Right atrium auricular region (tissue), 2 donors: ENCODE results near the gene SPON1. TPM values are rescaled to one million over a fixed set of nuclear protein-coding genes. Genes with fewer than 3 reads are reported as not detected.

Experiments used
- DNase-seq: peaks from one replicate; pipeline ENCODE4 v3.0.0-alpha.2; 2019; ENCODE audit warnings: low spot score
- H3K27ac ChIP-seq, 2 donors: fragments of 200-600 bp; sonication (generic); 1 replicate in 1 of 2; 2 replicates in 1 of 2; pipeline ENCODE4 v1.5.1; 2016 to 2019
- H3K27me3 ChIP-seq, 2 donors: fragments of 200-600 bp; sonication (generic); one replicate each; pipeline versions ENCODE4 v1.5.1 to v1.6.0; 2017 to 2019
- H3K36me3 ChIP-seq: fragments of 200-600 bp; sonication (generic); one replicate; pipeline ENCODE4 v1.5.1; 2016
- H3K4me1 ChIP-seq, 2 donors: fragments of 200-600 bp; sonication (generic); one replicate each; pipeline versions ENCODE4 v1.5.1 to v1.6.0; 2017 to 2019
- H3K4me3 ChIP-seq, 2 donors: fragments of 200-600 bp; sonication (generic); 1 replicate in 1 of 2; 2 replicates in 1 of 2; pipeline ENCODE4 v1.5.1; 2017 to 2019; ENCODE audit warnings: mild to moderate bottlenecking in 1 of 2, moderate library complexity in 1 of 2
- H3K9me3 ChIP-seq, 2 donors: fragments of 200-600 bp; sonication (generic); one replicate each; pipeline ENCODE4 v1.5.1; 2019
- total RNA-seq, 2 donors: library from RNA; depleted of rRNA; stranded (reverse); fragments of >200 nt; gene quantifications; one replicate each; pipeline ENCODE4 v1.1.0, GENCODE V29; 2016
- TF ChIP-seq, protein P1 (sequence below), 2 donors: fragments of 200-600 bp; sonication (generic); IDR thresholded peaks; one replicate each; pipeline ENCODE4 v1.5.1; 2019; ENCODE audit warnings: antibody characterized with exemption in 2 of 2

The SPON1 gene
- total RNA-seq, 2 donors from 2014 or later, result 22.8 to 27.0 TPM

DNA sequence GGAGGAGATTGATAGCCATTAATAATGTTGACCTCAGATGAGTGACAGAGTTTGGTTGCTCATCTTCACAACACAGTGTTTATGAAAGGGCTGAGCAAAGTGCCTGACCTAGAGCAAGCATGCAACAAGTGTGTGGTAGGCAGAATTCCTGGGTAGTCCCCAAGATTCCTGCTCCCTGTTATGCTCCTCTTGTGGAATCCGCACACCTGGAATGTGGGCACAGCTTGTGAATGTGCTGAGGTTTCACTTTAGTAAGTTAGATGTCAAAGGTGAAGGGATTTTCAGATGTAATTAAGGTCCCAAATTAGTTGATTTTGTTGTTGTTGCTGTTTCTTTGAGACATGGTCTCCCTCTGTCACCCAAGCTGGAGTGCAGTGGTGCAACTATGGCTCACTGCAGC is 20.7 kb upstream of the SPON1 start:
- no peak for DNase-seq

DNA sequence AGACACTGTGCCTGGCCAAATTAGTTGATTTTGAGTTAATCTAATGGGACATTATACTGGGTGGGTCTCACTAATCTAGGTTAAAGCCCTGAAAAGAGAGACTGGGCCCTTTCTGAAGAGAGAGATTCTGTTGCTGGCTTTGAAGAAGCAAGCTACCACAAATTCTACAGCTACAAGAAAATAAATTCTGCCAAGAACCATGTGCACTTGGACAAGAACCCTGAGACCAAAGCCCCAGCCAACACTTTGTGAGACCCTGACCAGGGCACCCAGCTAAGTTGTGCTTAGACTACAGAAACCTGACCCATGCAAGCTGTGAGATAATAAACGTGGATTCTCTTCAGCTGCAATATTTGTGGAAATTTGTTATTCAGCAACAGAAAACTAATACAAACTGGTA is 20.1 kb upstream of the SPON1 start:
- no peak for DNase-seq
- TF ChIP-seq, protein P1, sequence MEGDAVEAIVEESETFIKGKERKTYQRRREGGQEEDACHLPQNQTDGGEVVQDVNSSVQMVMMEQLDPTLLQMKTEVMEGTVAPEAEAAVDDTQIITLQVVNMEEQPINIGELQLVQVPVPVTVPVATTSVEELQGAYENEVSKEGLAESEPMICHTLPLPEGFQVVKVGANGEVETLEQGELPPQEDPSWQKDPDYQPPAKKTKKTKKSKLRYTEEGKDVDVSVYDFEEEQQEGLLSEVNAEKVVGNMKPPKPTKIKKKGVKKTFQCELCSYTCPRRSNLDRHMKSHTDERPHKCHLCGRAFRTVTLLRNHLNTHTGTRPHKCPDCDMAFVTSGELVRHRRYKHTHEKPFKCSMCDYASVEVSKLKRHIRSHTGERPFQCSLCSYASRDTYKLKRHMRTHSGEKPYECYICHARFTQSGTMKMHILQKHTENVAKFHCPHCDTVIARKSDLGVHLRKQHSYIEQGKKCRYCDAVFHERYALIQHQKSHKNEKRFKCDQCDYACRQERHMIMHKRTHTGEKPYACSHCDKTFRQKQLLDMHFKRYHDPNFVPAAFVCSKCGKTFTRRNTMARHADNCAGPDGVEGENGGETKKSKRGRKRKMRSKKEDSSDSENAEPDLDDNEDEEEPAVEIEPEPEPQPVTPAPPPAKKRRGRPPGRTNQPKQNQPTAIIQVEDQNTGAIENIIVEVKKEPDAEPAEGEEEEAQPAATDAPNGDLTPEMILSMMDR (IDR thresholded peaks at IDR 0.05), result no peak
- no peaks in the 10 kb centered on the region for H3K36me3 ChIP-seq
- no peaks in the 10 kb centered on the region for H3K27me3 ChIP-seq
- no peaks in the 10 kb centered on the region for H3K4me1 ChIP-seq
- no peak overlapping the region for H3K27ac ChIP-seq
- no peaks in the 10 kb centered on the region for H3K9me3 ChIP-seq
- H3K4me3 ChIP-seq, result no peak overlapping the region

More for the DNA sequence above, 20.7 kb upstream of the SPON1 start:
- H3K9me3 ChIP-seq, result no peaks in the 10 kb centered on the region
- H3K27me3 ChIP-seq, result no peaks in the 10 kb centered on the region
- H3K4me1 ChIP-seq, result no peaks in the 10 kb centered on the region
- H3K27ac ChIP-seq, result no peak overlapping the region
- TF ChIP-seq, protein P1 (IDR thresholded peaks at IDR 0.05), result no peak
- H3K36me3 ChIP-seq, result no peaks in the 10 kb centered on the region
- H3K4me3 ChIP-seq, result no peak overlapping the region

DNA sequence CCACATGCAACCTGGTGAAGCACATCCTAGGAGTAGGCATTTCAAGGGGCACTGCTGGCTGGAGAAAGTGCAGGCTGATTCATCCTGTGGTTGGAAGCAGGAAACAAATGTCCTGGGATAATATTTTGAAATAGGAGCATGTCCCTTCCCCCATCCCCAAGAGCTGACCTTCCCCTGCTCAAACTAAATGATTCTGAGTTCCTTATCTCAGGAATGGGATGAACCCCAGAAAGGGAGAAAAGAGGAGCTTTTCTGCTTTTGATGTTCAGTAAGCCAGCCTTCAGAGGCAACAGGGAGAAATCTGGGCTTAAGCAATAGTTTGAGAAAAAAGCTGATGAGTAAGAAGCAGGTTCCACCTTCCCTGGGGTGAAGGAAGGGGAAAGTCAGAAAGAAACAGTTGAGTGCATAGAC is 19.5 kb upstream of the SPON1 start:
- TF ChIP-seq, protein P1 (IDR thresholded peaks at IDR 0.05), result no peak
- Histone ChIP-seq H3K4me1 (no peaks in the 10 kb centered on the region), H3K36me3 (no peaks in the 10 kb centered on the region), H3K27me3 (no peaks in the 10 kb centered on the region), H3K9me3 (no peaks in the 10 kb centered on the region), H3K4me3 (no peak overlapping the region), H3K27ac (no peak overlapping the region)
- DNase-seq, result no peak

DNA sequence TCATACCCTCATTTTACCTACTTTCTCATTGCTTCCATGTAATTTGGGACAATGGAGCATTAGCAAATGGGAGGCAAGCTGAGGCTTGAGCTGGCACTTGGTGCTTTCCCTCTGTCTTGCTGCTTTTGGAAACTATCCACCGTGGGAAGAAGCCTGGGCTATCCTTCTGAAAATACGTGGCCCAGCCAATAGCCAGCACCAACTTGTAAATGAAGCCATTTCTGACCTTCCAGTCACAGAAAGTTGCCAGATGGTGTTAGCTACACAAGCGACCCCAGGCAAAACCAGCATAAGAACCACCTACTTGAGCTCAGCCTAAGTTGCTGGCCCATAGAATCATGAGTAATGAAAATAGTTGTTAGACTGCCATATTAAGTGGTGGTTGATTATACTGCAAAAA is 18.5 kb upstream of the SPON1 start:
- no peak for DNase-seq
- H3K4me1 ChIP-seq, result no peaks in the 10 kb centered on the region
- no peak overlapping the region for H3K27ac ChIP-seq
- no peak overlapping the region for H3K4me3 ChIP-seq
- H3K9me3 ChIP-seq, result no peaks in the 10 kb centered on the region
- no peaks in the 10 kb centered on the region for H3K27me3 ChIP-seq
- TF ChIP-seq, protein P1 (IDR thresholded peaks at IDR 0.05), result no peak
- H3K36me3 ChIP-seq, result no peaks in the 10 kb centered on the region

DNA sequence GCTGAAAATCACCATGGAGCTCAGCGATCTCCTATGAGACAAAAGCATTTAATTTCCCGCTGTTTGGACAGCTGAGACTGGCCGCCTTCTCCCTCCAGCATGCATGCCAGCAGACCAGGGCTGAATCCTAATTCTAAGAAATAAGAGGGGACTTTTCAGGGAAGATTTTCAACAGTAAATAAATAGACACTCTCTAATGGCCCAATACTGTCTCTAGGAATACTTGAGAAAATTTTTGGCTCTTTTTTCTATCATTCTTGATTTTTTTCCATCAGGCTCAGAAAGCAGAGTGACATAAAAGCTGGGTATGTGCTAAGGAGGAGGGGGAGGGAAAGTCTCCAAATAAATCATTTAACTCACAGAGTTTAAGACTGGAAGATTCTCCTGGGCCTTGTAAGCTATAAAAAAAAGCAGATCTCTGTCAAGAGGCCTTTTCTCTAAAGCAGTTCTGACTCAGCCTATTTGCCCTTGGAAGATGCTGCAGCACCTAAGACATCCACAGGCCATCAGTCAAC is 17.6 kb upstream of the SPON1 start:
- Histone ChIP-seq H3K36me3 (no peaks in the 10 kb centered on the region), H3K27me3 (no peaks in the 10 kb centered on the region), H3K27ac (no peak overlapping the region), H3K9me3 (no peaks in the 10 kb centered on the region), H3K4me1 (no peaks in the 10 kb centered on the region), H3K4me3 (no peak overlapping the region)
- no peak for DNase-seq
- TF ChIP-seq, protein P1 (IDR thresholded peaks at IDR 0.05), result no peak

DNA sequence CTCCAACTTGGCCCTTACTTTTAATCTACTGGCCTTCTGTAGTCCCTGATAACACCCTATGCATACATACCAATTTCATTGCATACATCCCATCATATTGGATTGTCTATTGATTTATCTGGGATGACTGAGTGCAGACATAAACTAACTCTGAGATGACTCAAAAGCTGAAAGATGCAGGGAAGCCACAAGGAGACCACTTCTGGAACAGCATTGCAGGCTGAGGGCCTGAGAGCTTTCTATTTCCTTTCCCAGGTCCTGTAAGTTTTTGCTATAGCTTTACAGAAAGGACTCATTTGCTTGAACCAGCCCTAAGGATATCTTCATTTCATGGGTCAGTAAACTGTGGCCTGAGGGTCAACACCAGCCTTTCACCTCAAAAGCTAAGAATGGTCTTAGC is 15.1 kb upstream of the SPON1 start:
- no peaks in the 10 kb centered on the region for H3K36me3 ChIP-seq
- no peak for DNase-seq
- no peaks in the 10 kb centered on the region for H3K27me3 ChIP-seq
- H3K9me3 ChIP-seq, result no peaks in the 10 kb centered on the region
- no peak overlapping the region for H3K27ac ChIP-seq
- H3K4me1 ChIP-seq, result no peaks in the 10 kb centered on the region
- TF ChIP-seq, protein P1 (IDR thresholded peaks at IDR 0.05), result no peak
- no peak overlapping the region for H3K4me3 ChIP-seq
